H1 (cell line): ENCODE measurements around the gene ZNF516. TPM values are rescaled to one million over a fixed set of nuclear protein-coding genes. Genes with fewer than 3 reads are reported as not detected.

Source experiments
- CTCF ChIA-PET: fragments of 300-600 bp; sonication (Branson Sonifier 250); formaldehyde crosslinking; loops from one replicate; lab custom pipeline; 2021; ENCODE audit not compliant: partially characterized antibody; lab: Charles Lee
- POLR2A ChIA-PET: fragments of 300-600 bp; sonication (Branson Sonifier 250); formaldehyde crosslinking; loops from one replicate; lab custom pipeline; 2021; ENCODE audit warnings: inconsistent platforms; ENCODE audit not compliant: partially characterized antibody; lab: Charles Lee
- DNase-seq, 2 experiments: peaks; one replicate each; pipeline versions ENCODE4 v3.0.0 to v3.0.0-alpha.2; 2010 to 2022; ENCODE audit warnings: low spot score in 2 of 2, low read depth in 1 of 2, mixed read lengths in 1 of 2
- FAIRE-seq: peaks from 2 replicates; lab custom pipeline; 2011; peaks lifted over from hg19 to GRCh38; lab: Jason Lieb, UNC
- H2AFZ ChIP-seq: 2 replicates; pipeline ENCODE4 v1.8.1; 2012; ENCODE audit warnings: low read length, inconsistent platforms
- H2AK5ac ChIP-seq: 2 replicates; pipeline ENCODE4 v1.6.1; 2013; ENCODE audit warnings: low read depth, low read length
- H2BK120ac ChIP-seq: replicated peaks from 2 replicates; pipeline ENCODE3; 2013; ENCODE audit warnings: low read depth, low read length, inconsistent platforms
- H2BK12ac ChIP-seq: 2 replicates; pipeline ENCODE4 v1.6.1; 2013; ENCODE audit warnings: low read depth, low read length
- H2BK15ac ChIP-seq: 2 replicates; pipeline ENCODE4 v1.6.1; 2013; ENCODE audit warnings: low read length
- H2BK20ac ChIP-seq: 2 replicates; pipeline ENCODE4 v1.6.1; 2013; ENCODE audit warnings: low read length
- H2BK5ac ChIP-seq: 2 replicates; pipeline ENCODE4 v1.6.1; 2013; ENCODE audit warnings: low read depth, low read length
- H3K14ac ChIP-seq: 2 replicates; pipeline ENCODE4 v1.6.1; 2013; ENCODE audit warnings: inconsistent platforms; ENCODE audit not compliant: insufficient read length
- H3K18ac ChIP-seq: 2 replicates; pipeline ENCODE4 v1.6.1; 2013; ENCODE audit warnings: low read length; ENCODE audit errors: extremely low read depth
- H3K23ac ChIP-seq: 2 replicates; pipeline ENCODE4 v1.6.1; 2013; ENCODE audit warnings: inconsistent platforms; ENCODE audit not compliant: insufficient read length
- H3K23me2 ChIP-seq: 2 replicates; pipeline ENCODE4 v1.6.1; 2013; ENCODE audit warnings: low read depth, low read length
- H3K27ac ChIP-seq: 2 replicates; pipeline ENCODE4 v1.6.1; 2011; ENCODE audit warnings: low read depth, low read length, inconsistent platforms
- H3K27me3 ChIP-seq, 4 experiments: replicated peaks in 1 of 4; 1 replicate in 1 of 4; 2 replicates in 3 of 4; pipeline versions ENCODE4 v1.6.1 to v1.8.1; 2011 to 2013; ENCODE audit warnings: low read length in 3 of 4, mild to moderate bottlenecking in 3 of 4, inconsistent platforms in 2 of 4, mixed read lengths in 2 of 4, moderate library complexity in 1 of 4; ENCODE audit not compliant: control insufficient read depth in 3 of 4, insufficient read depth in 3 of 4; ENCODE audit errors: extremely low read depth in 1 of 4
- H3K36me3 ChIP-seq, 4 experiments: 2 replicates each; pipeline versions ENCODE4 v1.6.1 to v1.8.1; 2011 to 2013; ENCODE audit warnings: mild to moderate bottlenecking in 4 of 4, low read length in 3 of 4, moderate library complexity in 2 of 4, control low read depth in 1 of 4, inconsistent platforms in 1 of 4; ENCODE audit not compliant: insufficient read depth in 4 of 4, control insufficient read depth in 2 of 4
- H3K4ac ChIP-seq: replicated peaks from 2 replicates; pipeline ENCODE3; 2013; ENCODE audit warnings: low read length, low read depth, mixed read lengths, inconsistent platforms; ENCODE audit not compliant: insufficient read length
- H3K4me1 ChIP-seq, 4 experiments: replicated peaks in 1 of 4; 1 replicate in 1 of 4; 2 replicates in 3 of 4; pipeline versions ENCODE4 v1.6.1 to v1.8.1; 2011 to 2013; ENCODE audit warnings: low read length in 3 of 4, inconsistent platforms in 2 of 4, mixed read lengths in 1 of 4; ENCODE audit not compliant: insufficient read depth in 4 of 4, control insufficient read depth in 3 of 4
- H3K4me2 ChIP-seq, 2 experiments: 2 replicates each; pipeline versions ENCODE4 v1.6.1 to v1.8.1; 2011 to 2013; ENCODE audit warnings: low read depth in 2 of 2, low read length in 2 of 2, control low read depth in 1 of 2, inconsistent platforms in 1 of 2, mild to moderate bottlenecking in 1 of 2; ENCODE audit not compliant: insufficient read depth in 1 of 2
- H3K4me3 ChIP-seq, 4 experiments: fragments of 200-600, 300-600 bp in 1 of 4; sonication (generic), shearing (Covaris generic), sonication (Bioruptor Twin) in 1 of 4; 2 replicates each; pipeline versions ENCODE4 v1.5.1 to v1.8.1; 2011 to 2016; ENCODE audit warnings: low read length in 4 of 4, low read depth in 3 of 4, control low read depth in 2 of 4, inconsistent platforms in 2 of 4, mild to moderate bottlenecking in 2 of 4, mixed read lengths in 1 of 4, moderate library complexity in 1 of 4; ENCODE audit not compliant: insufficient read depth in 2 of 4; ENCODE audit errors: extremely low read depth in 1 of 4
- H3K56ac ChIP-seq: replicated peaks from 2 replicates; pipeline ENCODE3; 2013; ENCODE audit warnings: low read depth, mild to moderate bottlenecking, mixed read lengths, low read length, inconsistent platforms; ENCODE audit not compliant: insufficient read length
- H3K79me1 ChIP-seq: 2 replicates; pipeline ENCODE4 v1.6.1; 2013; ENCODE audit warnings: low read depth, low read length, control low read depth
- H3K79me2 ChIP-seq, 2 experiments: 2 replicates each; pipeline versions ENCODE4 v1.6.1 to v1.8.1; 2012 to 2013; ENCODE audit warnings: low read length in 2 of 2, mild to moderate bottlenecking in 2 of 2, inconsistent platforms in 1 of 2; ENCODE audit not compliant: insufficient read depth in 2 of 2, control insufficient read depth in 1 of 2
- H3K9ac ChIP-seq, 4 experiments: replicated peaks in 1 of 4; 1 replicate in 1 of 4; 2 replicates in 3 of 4; pipeline versions ENCODE4 v1.6.1 to v1.8.1; 2011 to 2013; ENCODE audit warnings: low read depth in 3 of 4, low read length in 3 of 4, control low read depth in 2 of 4, mild to moderate bottlenecking in 2 of 4, moderate library complexity in 2 of 4, inconsistent platforms in 1 of 4; ENCODE audit errors: extremely low read depth in 1 of 4
- H3K9me3 ChIP-seq, 2 experiments: 2 replicates each; pipeline versions ENCODE4 v1.6.1 to v1.8.1; 2012 to 2013; ENCODE audit warnings: mild to moderate bottlenecking in 2 of 2, moderate library complexity in 2 of 2, control low read depth in 1 of 2, inconsistent platforms in 1 of 2, low read depth in 1 of 2, low read length in 1 of 2, mixed read lengths in 1 of 2; ENCODE audit not compliant: insufficient read depth in 2 of 2
- H4K20me1 ChIP-seq, 2 experiments: replicated peaks in 1 of 2; 2 replicates each; pipeline versions ENCODE3 to v1.8.1; 2011 to 2013; ENCODE audit warnings: inconsistent platforms in 2 of 2, low read length in 2 of 2, mild to moderate bottlenecking in 1 of 2; ENCODE audit not compliant: insufficient read depth in 2 of 2, control insufficient read depth in 1 of 2
- H4K5ac ChIP-seq: 2 replicates; pipeline ENCODE4 v1.6.1; 2013; ENCODE audit warnings: low read length, low read depth, mixed read lengths, inconsistent platforms; ENCODE audit not compliant: insufficient read length
- H4K8ac ChIP-seq: 2 replicates; pipeline ENCODE4 v1.8.0; 2013; ENCODE audit warnings: mild to moderate bottlenecking, moderate library complexity, low read length, inconsistent platforms; ENCODE audit not compliant: insufficient read depth; ENCODE audit errors: extremely low read depth
- H4K91ac ChIP-seq: replicated peaks from 2 replicates; pipeline ENCODE3; 2013; ENCODE audit warnings: low read length, mixed read lengths, inconsistent platforms; ENCODE audit not compliant: insufficient read length
- BCL11A ChIP-seq, 2 experiments: IDR thresholded peaks; one replicate each; pipeline ENCODE4 v1.6.1; 2011; ENCODE audit warnings: low read depth in 2 of 2, low read length in 2 of 2, mild to moderate bottlenecking in 2 of 2
- BRCA1 ChIP-seq: IDR thresholded peaks from 2 replicates; pipeline ENCODE4 v1.6.1; 2012; ENCODE audit warnings: low read depth, low read length, improper control_type of control experiment
- EZH2 ChIP-seq: fragments of 200-600 bp; sonication (generic); IDR thresholded peaks from 2 replicates; pipeline ENCODE4 v1.7.1; 2012; ENCODE audit warnings: low read depth, mild to moderate bottlenecking, moderate library complexity, low read length, inconsistent platforms; ENCODE audit not compliant: severe bottlenecking
- NANOG ChIP-seq: IDR thresholded peaks from 2 replicates; pipeline ENCODE4 v1.6.1; 2011; ENCODE audit warnings: low read length, low read depth, mild to moderate bottlenecking, inconsistent platforms; ENCODE audit not compliant: insufficient read depth, poor library complexity, severe bottlenecking
- POLR2A ChIP-seq, 2 experiments: IDR thresholded peaks; 1 replicate in 1 of 2; 2 replicates in 1 of 2; pipeline ENCODE4 v1.6.1; 2011; ENCODE audit warnings: low read depth in 2 of 2, low read length in 2 of 2, mild to moderate bottlenecking in 2 of 2; ENCODE audit errors: control extremely low read depth in 1 of 2
- SUZ12 ChIP-seq: fragments of 200-600 bp; sonication (generic); IDR thresholded peaks from 2 replicates; pipeline ENCODE4 v1.6.1; 2012; ENCODE audit warnings: mild to moderate bottlenecking, inconsistent platforms, low read length, moderate library complexity, mixed read lengths
- TCF12 ChIP-seq: IDR thresholded peaks from 2 replicates; pipeline ENCODE4 v1.6.1; 2011; ENCODE audit warnings: low read depth, mild to moderate bottlenecking, low read length
- WGBS, 2 experiments: shearing (Covaris generic) in 1 of 2; methylation state at CpG; one replicate each; pipeline versions ENCODE4 v1.1.6 to v1.1.7; 2013 to 2015; ENCODE audit warnings: low lambda C conversion rate in 2 of 2, mixed read lengths in 2 of 2, inconsistent platforms in 1 of 2, low coverage in 1 of 2, missing lambda C conversion rate in 1 of 2; ENCODE audit not compliant: insufficient replicate concordance in 2 of 2, insufficient coverage in 1 of 2, insufficient read length in 1 of 2; ENCODE audit errors: extremely low coverage in 1 of 2, missing lambda C conversion rate in 1 of 2; 5-methylcytosine and 5-hydroxymethylcytosine counted together
- polyA plus RNA-seq, 7 experiments: library from polyadenylated mRNA; depleted of rRNA in 3 of 7; stranded (reverse) in 5 of 7; unstranded in 2 of 7; fragments of >200 nt in 5 of 7; fragments of 200-250 nt in 2 of 7; gene quantifications; 1 replicate in 5 of 7; 2 replicates in 1 of 7; 4 replicates in 1 of 7; pipeline versions ENCODE4 v1.2.1 to v1.2.3, GENCODE V29; 2011 to 2013; ENCODE audit warnings: missing spikeins in 2 of 7, mixed read lengths in 2 of 7
- total RNA-seq: library from RNA; stranded (reverse); fragmentation: NEBNext Ultra II Directional; extraction: Animal tissue kit (Norgen Biotek cat#: 25700); gene quantifications from 2 replicates; pipeline ENCODE4 v1.2.1, GENCODE V29; 2021

Gene ZNF516
- total and polyA plus RNA-seq, 2 of the 8 experiments (the other 6 are each of a cell fraction or from before 2014, with no cell fraction given), result 7.3 to 17.0 TPM

- Histone ChIP-seq H3K18ac (no peak overlapping the region), H3K9me3 (no peaks in the 10 kb centered on the region), H2AFZ (no peak overlapping the region), H3K27ac (no peak overlapping the region), H4K20me1 (peaks cover 3 to 22% of the 10 kb centered on the region in 2 experiments), H3K27me3 (no peaks in the 10 kb centered on the region), H3K14ac (no peak overlapping the region), H2AK5ac (no peak overlapping the region), H3K56ac (no peak overlapping the region), H3K23me2 (no peaks in the 10 kb centered on the region), H3K36me3 (no peaks in the 10 kb centered on the region), H3K4me1 (peaks cover 0 to 4% (median 0%) of the 10 kb centered on the region in 4 experiments; a peak in 1 of 7 replicates), H3K23ac (no peak overlapping the region), H2BK15ac (no peak overlapping the region), H2BK20ac (no peak overlapping the region), H3K9ac (no peak overlapping the region), H4K8ac (no peak overlapping the region), H2BK120ac (no peak overlapping the region), H3K79me1 (peaks cover 15% of the 10 kb centered on the region), H3K4me2 (no peak overlapping the region), H3K4ac (no peak overlapping the region), H4K5ac (no peak overlapping the region), H3K79me2 (peaks cover 0 to 28% of the 10 kb centered on the region in 2 experiments; a peak in 2 of 4 replicates), H2BK5ac (no peak overlapping the region), H4K91ac (no peak overlapping the region), H2BK12ac (no peak overlapping the region), H3K4me3 (no peak overlapping the region)
- TF ChIP-seq BRCA1 (no peak), NANOG (no peak), SUZ12 (no peak), POLR2A (IDR thresholded peaks at IDR 0.05; ENCODE audit: control extremely low read depth in 1 of 2, low read depth in 2 of 2, low read length in 2 of 2) (no peak), EZH2 (no peak), TCF12 (no peak), BCL11A (IDR thresholded peaks at IDR 0.05; ENCODE audit: low read depth in 2 of 2, low read length in 2 of 2) (no peak)
- no peak for FAIRE-seq
- DNase-seq, result no peak
- CTCF ChIA-PET, result interaction anchor here (1.0 to 1.4 kb wide), 2 partner anchors 10 to 285 kb away, joined by 3 to 5 read pairs; no protein-coding TSS in a partner anchor
- WGBS, 2 experiments, result 95% methylated on average over 17 of the region's 17 CpGs; no CpG with 5 or more reads in 1 of the 2 experiments
- POLR2A ChIA-PET, result no interaction called here
Observed at GRCh38 chr18:76433788-76434187, 61.3 kb downstream of the ZNF516 start.
